Measurements from ENCODE around the gene PLEKHG3.
A peak's percentile ranks its signal among the peaks of the same experiment; 100 is the strongest.

Gene PLEKHG3

DNA sequence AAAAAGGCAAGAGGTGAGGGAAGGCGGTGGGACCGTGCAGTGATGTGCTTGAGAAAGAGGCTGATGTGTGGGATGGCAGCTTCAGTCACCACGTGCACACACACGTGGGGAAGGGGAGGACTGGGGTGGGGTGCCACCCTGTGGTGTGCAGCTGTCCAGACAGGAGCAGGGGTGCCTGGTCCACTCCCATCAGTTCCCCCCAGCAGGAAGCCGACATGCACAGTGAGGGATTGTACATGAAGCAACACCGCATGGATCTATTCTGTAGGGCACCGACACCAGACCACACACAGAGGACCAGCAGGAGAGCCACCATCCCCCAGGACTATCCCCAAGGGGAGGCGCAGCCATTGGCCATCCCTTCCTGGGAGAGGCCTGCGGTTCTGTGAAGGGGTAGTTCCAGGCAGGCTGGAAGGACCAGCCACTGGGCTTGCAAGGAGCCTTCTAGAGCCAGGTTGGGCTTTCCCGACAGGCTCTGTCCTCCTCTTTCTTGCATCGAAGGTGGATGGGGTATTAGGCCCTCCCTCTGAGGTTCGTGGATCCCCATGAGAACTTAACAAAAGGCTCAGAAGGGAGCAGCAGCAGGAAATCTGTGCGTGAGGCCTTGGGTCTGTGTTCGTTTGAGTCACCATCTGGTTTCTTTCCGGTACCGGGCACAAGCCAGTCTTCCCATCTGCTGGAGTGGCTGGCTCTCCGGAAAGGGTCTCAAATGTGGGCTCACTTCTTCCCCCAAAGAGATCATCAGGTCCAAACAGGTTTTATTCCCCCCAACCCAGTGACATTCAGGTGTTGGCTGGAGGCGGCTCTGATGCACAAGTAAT lies 59.8 kb downstream of the PLEKHG3 start:
- peak overlapping the region; percentile 51 for H3K4me3 Mint-ChIP-seq
- peak overlapping the region; percentile 72 for H3K27ac Mint-ChIP-seq
- H3K9me3 Mint-ChIP-seq, result no peaks in the 10 kb centered on the region
- no peaks in the 10 kb centered on the region for H3K36me3 Mint-ChIP-seq
- H3K4me1 Mint-ChIP-seq, result peaks cover 69% of the 10 kb centered on the region
- DNase-seq (ENCODE audit: low spot score in 2 of 2) (no peak), ATAC-seq (no peak)

DNA sequence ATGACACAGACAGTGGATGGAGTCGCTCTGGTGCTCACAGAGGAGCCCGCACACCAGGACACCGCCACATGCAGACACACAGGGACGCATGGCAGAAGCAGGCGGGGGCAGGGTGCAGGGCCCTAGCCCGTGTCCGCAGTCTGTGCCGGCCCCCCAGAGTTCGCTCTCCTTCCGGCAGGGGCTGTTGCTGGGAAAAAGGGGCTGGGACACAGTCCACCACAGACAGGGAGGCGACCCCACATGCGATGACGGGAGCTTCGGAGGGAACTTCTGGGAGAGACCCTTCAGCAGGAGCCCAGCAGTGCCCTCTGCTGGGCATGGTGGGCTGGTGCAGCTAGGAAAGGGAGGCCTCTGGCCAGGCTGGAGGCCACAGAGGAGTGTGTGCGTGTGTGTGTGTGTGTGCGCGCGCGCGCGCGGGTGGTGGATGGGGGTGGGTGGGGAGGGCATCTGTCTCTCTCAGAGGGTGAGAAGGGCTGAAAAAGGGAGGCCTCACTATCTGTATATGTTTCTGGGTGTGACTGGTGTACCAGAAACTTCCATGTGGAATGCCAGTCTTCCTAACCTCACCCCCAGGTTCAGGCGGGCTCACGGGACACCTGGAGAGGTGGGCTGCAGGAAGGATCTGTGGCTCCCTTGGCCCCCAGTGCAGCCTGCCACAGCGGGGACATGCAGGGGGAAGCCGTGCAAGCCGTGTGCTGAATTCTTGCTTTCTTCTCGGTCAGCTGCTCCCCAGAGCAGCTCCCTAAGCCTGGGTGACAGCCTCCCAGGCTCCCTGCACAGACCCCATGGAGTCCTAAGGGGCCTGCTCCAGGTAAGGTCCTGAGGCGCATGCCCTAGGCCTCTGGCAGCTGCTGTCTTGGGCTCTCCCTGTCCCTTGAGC lies 60.7 kb downstream of the PLEKHG3 start:
- H3K4me3 Mint-ChIP-seq, result peak overlapping the region; percentile 51
- H3K9me3 Mint-ChIP-seq, result no peaks in the 10 kb centered on the region

DNA sequence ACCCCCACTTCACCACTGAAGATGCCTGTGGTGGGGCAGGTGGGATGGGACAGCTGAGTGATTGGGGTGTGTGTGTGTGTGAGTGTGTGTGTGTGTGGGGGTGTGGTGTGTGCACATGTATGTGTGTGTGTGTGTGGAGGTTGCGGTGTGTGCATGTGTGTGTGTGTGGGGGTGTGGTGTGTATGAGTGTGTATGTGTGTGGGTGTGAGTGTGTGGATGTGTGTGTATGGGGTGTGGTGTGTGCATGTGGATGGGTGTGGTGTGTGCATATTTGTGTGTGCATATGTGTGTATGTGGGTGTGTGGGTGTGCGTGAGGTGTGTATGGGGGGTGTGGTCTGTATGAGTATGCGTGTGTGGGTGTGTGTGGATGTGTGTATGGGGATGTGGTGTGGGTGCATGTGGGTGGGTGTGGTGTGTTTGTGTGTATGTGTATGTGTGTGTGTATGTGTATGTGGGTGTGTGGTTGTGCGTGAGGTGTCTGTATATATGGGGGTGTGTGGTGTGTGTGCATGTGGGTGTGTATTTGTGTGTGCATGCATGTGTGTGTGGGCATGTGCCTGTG lies 61.6 kb downstream of the PLEKHG3 start:
- ATAC-seq (no peak), DNase-seq (ENCODE audit: low spot score in 2 of 2) (no peak)
- H3K36me3 Mint-ChIP-seq, result no peaks in the 10 kb centered on the region
- H3K4me1 Mint-ChIP-seq, result peaks cover 51% of the 10 kb centered on the region
- no peaks in the 10 kb centered on the region for H3K9me3 Mint-ChIP-seq
- H3K4me3 Mint-ChIP-seq, result no peak overlapping the region
- H3K27ac Mint-ChIP-seq, result no peak overlapping the region

More for the DNA sequence above, 60.7 kb downstream of the PLEKHG3 start:
- Mint-ChIP-seq H3K36me3 (no peaks in the 10 kb centered on the region), H3K4me1 (peaks cover 60% of the 10 kb centered on the region), H3K27ac (peak overlapping the region; percentile 72)
- DNase-seq (ENCODE audit: low spot score in 2 of 2) (peak; percentile 65 to 81), ATAC-seq (peak; percentile 77)

DNA sequence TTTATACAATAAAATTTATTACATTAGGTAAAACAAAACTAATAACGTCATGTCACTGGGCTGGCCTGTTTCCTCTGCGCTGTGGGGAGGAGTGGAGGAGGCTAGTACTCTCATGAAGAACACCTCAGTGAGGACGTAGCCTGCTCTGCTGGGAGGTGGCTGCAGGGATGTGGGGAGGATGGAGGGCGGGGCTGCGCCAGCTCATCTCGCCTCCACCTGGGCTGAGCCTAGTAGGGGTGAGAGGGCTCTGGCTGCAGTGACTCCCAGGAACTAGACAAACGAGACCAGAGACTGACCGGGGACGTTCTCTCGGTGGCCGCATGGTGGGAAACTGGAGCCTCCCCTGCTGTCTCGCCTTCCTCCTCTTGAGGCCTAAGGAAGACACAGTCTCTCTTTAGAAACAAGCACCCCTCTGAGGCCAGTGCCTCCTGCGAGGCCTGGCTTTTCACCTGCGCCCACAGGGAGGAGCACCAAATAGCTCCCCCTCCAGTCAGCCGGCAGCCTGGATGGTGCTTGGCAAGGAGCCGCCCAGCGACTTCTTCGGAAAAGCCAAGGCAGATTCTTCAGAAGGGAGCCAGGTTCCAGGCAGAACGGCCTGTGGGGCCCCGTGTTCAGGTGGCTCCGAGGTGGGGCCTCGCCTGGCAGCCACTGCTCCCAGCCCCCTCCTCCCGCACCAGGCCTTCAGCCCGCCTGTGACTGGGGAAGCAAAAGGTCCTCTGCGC lies 62.4 kb downstream of the PLEKHG3 start:
- no peak for ATAC-seq
- H3K36me3 Mint-ChIP-seq, result no peaks in the 10 kb centered on the region

DNA sequence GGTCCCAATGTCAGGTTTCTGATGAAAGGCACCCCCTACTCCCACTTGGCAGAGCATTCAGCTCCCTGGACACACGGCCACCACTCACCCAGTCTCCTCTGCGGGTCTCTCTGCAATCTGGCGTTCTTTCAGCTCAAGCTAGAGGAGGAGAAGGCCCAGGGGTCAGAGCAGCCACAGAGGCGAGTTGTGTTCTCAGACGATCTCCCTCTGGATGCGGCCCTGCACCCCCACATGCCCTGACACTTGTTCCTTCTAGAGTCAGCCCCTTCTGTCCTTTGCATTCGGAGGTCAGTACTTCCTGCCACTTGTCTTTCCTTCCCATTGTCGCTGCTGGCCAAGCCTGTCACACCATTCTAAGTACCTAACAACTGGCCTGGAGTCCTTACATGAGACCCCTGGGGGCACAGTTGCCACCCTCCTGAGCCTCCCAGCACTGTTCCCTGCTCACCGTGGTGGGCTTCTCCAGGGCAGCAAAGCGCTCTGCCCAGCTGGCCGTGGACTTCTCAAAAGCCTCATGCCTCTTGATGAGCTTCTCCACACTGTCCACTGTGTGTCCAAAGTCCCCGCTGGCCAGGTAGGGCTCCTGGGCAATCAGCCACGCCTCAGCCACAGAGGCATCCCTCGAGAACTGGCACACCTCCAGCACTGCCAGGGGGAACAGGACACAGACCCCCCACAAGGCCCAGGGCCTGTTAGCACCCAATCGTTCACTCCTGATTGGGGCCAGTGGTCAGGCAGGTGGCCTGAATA lies 63.2 kb downstream of the PLEKHG3 start:
- no peak for DNase-seq (ENCODE audit: low spot score in 2 of 2)
- Mint-ChIP-seq H3K36me3 (no peaks in the 10 kb centered on the region), H3K9me3 (no peaks in the 10 kb centered on the region), H3K27ac (peak overlapping the region; percentile 60), H3K4me3 (no peak overlapping the region), H3K4me1 (peaks cover 41% of the 10 kb centered on the region)
- no peak for ATAC-seq

More for the DNA sequence above, 62.4 kb downstream of the PLEKHG3 start:
- no peak overlapping the region for H3K4me3 Mint-ChIP-seq
- peaks cover 49% of the 10 kb centered on the region for H3K4me1 Mint-ChIP-seq
- DNase-seq (ENCODE audit: low spot score in 2 of 2), result no peak
- no peaks in the 10 kb centered on the region for H3K9me3 Mint-ChIP-seq
- H3K27ac Mint-ChIP-seq, result no peak overlapping the region

DNA sequence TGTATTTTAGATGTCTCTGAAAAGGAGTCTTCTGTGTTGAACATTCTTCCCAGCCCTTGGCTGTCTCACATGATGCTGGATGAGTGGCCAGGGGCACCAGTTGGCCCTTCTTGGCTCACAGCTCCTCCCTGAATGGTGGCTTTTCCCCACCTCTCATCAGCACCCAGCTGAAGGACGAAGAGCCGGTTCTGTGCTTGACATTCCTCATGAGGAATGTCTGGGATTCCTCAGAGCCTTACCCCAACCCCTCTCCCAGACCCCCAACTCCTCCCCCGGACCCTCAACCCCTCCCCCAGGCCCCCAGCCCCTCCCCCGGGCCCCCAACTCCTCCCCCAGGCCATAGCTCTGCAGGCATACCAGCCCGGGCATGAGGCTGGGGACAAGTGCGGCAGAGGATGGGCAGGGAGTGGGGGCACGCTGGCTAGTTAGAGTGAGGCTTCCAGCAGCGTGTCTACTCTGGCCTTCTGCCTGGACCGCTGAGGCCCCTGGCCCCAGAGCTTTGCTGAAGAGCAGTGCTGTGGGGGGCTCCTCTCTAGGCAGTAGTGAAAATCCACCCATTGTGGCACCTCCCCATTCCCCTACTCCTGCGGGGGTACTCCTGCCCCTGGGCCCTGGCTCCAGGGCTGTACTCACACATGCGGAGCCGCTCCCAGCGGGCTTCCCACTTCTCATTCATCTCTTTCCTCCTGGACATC lies 64.3 kb downstream of the PLEKHG3 start:
- Mint-ChIP-seq H3K27ac (peak overlapping the region; percentile 60), H3K36me3 (no peaks in the 10 kb centered on the region), H3K4me3 (no peak overlapping the region), H3K9me3 (no peaks in the 10 kb centered on the region), H3K4me1 (peaks cover 29% of the 10 kb centered on the region)
- ATAC-seq (no peak), DNase-seq (ENCODE audit: low spot score in 2 of 2) (no peak)

DNA sequence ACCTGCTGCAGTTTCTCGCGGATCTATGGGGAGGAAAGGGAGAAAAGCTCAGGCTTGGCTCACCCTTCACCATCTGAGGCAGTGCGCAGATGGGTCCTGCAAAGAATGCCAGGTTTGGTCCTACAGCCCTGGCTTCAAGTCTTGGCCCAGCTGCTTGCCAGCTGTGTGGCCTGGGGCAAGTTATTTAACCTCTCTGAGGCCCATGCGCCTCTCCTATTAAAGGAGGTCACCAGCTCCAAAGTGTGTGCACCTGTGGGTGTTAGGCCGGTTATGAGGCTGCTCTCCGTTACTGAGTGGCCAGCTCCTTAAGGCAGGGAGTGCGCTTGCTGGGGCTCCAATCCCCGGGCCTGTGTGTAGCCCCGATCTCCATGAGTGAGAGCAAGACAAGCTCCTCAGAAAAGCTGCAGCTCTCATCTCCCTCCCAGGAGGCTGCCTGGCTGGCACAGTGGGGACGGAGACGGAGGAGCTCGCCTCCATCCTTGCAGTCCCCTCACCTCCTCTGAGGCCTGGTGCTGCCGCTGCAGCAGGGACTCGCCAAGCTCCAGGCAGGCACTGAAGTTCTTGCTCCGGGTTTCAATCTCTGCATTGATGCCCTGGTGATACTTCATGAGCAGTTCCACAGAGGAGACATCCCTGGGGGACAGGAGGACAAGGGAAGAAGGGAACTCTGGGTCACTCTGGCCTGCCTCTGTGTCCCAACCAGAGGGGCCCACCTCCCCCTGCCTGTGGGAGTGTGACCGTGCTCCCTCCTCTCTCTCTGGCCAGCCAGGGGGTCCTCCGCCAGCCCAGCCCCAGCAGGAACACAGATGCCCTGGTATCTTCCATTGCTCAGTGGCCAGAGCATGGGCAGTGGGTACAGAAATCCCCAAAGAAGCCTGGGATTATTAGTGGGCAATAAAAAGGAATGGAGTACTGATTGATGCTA lies 65.1 kb downstream of the PLEKHG3 start:
- H3K9me3 Mint-ChIP-seq, result no peaks in the 10 kb centered on the region

DNA sequence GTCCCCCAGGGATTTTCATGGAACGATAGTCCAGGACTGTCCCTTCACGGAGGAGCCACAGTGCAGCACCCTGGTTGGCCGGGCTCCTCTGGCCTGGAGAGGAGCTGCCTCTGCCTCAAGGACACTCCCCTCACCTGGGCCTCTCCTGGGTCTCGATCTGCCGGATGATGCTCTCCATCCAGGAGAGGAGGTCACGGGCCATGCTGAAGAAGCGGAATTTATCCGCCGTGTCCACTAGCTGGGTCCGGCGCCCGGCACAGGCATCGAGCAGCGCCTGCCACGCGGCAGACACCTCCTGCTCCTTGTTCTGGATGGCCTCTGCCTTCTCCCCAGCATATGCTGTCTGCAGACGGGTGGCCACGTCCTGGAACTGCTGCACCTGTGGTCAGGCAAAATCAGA lies 66.5 kb downstream of the PLEKHG3 start:
- Mint-ChIP-seq H3K9me3 (no peaks in the 10 kb centered on the region), H3K4me1 (peaks cover 11% of the 10 kb centered on the region), H3K27ac (no peak overlapping the region), H3K36me3 (no peaks in the 10 kb centered on the region), H3K4me3 (no peak overlapping the region)
- DNase-seq (ENCODE audit: low spot score in 2 of 2) (no peak), ATAC-seq (no peak)

More for the DNA sequence above, 65.1 kb downstream of the PLEKHG3 start:
- DNase-seq (ENCODE audit: low spot score in 2 of 2) (no peak), ATAC-seq (no peak)
- Mint-ChIP-seq H3K4me3 (no peak overlapping the region), H3K4me1 (peaks cover 21% of the 10 kb centered on the region), H3K27ac (no peak overlapping the region), H3K36me3 (no peaks in the 10 kb centered on the region)

DNA sequence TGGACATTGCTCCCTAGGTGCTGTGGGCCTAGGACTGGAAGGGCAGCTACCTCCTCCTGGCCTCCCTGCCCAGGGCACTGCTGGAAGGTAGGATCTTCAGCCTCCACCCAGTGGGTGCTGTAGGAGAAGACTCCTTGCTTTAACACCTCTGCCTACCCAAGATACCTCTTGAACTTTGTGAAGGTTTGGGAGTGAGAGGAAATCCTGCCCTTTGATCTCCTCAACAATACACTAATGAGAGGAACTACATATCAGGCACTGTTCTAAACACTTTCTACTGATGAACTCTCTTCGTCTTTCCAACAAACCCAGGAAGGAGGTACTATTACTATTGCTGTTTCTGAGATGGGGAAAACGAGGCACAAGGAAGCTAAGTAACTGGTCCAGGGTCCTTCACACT lies 66.9 kb downstream of the PLEKHG3 start:
- ATAC-seq (no peak), DNase-seq (ENCODE audit: low spot score in 2 of 2) (no peak)
- H3K4me1 Mint-ChIP-seq, result peaks cover 7% of the 10 kb centered on the region
- H3K36me3 Mint-ChIP-seq, result no peaks in the 10 kb centered on the region
- no peaks in the 10 kb centered on the region for H3K9me3 Mint-ChIP-seq
- peak overlapping the region; percentile 43 for H3K27ac Mint-ChIP-seq
- H3K4me3 Mint-ChIP-seq, result no peak overlapping the region

DNA sequence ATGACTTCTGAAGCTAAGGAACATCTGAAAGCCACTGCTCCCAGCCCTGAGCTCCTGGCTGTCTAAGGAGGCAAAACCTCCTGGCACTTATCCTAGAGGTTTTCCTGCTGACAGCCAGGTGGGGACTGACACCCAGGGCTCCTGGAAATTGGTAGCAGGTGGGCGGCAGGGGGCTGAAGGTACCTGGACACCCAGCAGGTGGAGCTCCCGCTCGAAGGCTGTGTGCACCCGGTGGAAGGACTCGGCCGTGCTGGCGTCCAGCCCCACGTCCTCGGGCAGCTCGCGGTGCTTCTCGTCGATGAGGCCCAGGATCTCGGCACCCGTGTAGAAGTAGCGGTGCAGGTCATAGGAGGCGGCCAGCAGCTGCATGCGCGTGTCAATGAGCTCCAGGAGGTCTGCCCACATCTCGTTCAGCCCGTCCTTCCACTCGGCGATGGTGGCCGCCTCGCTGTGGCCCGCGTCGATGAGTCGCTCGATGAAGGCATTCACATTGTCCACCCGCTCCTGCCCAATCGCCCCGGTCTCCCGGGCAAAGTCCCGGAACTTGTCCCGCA lies 68.2 kb downstream of the PLEKHG3 start:
- no peak overlapping the region for H3K4me3 Mint-ChIP-seq

DNA sequence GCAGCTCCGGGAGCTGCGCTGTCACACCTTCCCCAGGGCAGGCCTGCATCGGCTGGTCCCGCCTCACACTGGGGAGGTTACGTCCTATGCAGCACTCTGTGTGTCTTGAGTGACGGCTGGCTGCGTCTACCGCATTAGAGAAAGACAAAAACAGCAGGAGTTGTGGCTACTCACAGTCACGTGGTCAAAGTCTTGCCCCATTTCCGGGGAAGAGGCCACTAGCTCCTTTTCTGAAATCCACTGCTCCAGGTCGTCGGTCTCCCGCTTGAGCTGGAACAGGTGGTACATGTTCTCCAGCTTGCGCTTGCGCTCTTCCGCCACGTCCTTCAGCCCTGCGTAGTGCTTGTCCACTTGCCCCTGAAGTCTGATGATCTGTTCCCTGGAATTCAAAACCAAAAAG lies 68.8 kb downstream of the PLEKHG3 start:
- Mint-ChIP-seq H3K4me1 (peaks cover 6% of the 10 kb centered on the region), H3K4me3 (no peak overlapping the region), H3K36me3 (no peaks in the 10 kb centered on the region), H3K9me3 (no peaks in the 10 kb centered on the region), H3K27ac (no peak overlapping the region)
- ATAC-seq (no peak), DNase-seq (ENCODE audit: low spot score in 2 of 2) (no peak)

More for the DNA sequence above, 68.2 kb downstream of the PLEKHG3 start:
- no peak overlapping the region for H3K27ac Mint-ChIP-seq
- DNase-seq (ENCODE audit: low spot score in 2 of 2) (no peak), ATAC-seq (no peak)
- no peaks in the 10 kb centered on the region for H3K36me3 Mint-ChIP-seq
- peaks cover 6% of the 10 kb centered on the region for H3K4me1 Mint-ChIP-seq
- H3K9me3 Mint-ChIP-seq, result no peaks in the 10 kb centered on the region

DNA sequence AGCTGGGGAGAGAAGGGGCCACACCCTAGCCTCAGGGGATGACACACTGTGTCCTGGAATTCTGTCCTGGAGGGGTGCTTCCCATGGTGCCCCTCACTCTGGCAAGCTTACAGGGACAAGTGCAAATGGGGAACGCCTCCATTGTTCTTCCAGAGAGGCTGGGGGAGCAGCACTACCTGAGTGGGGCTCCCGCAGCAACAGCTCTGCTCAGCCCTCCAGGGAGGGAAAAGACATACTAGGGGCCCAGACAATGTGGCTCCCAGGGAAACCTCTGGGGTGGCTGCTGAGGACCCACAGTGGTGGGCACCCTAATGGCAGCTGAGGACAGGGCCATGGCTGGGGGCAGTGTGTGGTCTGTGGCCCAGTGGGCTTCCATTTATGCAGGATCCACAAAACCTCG lies 69.4 kb downstream of the PLEKHG3 start:
- Mint-ChIP-seq H3K4me3 (no peak overlapping the region), H3K27ac (no peak overlapping the region)

DNA sequence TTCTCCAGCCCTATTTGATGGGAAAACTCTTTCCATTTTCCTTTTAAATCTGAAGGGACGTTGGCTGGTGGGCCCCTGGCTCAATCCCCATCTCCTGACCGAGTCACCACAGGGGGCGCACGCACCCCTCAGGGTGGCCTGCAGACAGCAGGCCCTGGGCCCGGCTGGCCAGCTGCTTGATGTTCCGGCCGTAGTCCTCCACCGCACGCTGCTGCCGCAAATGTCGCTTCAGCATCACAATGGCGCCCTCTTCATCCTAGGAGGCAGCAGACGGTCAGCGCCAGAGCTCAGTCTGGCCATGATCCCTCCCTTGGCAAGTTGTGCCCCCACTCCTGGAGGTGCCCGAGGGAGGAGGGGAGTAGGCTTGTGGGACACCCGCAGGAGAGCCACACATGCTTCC lies 70.0 kb downstream of the PLEKHG3 start:
- Mint-ChIP-seq H3K4me1 (peaks cover 6% of the 10 kb centered on the region), H3K4me3 (no peak overlapping the region), H3K27ac (no peak overlapping the region), H3K36me3 (no peaks in the 10 kb centered on the region), H3K9me3 (no peaks in the 10 kb centered on the region)
- no peak for ATAC-seq
- no peak for DNase-seq (ENCODE audit: low spot score in 2 of 2)

More for the DNA sequence above, 69.4 kb downstream of the PLEKHG3 start:
- ATAC-seq, result no peak
- DNase-seq (ENCODE audit: low spot score in 2 of 2), result no peak
- no peaks in the 10 kb centered on the region for H3K9me3 Mint-ChIP-seq
- H3K36me3 Mint-ChIP-seq, result no peaks in the 10 kb centered on the region
- peaks cover 6% of the 10 kb centered on the region for H3K4me1 Mint-ChIP-seq
